CD4-positive, alpha-beta T cell treated with Interleukin-12 subunit alpha and Interleukin-12 subunit beta, for 1 hour (primary cell): ENCODE measurements around the gene L2HGDH.

Source experiments
- DNase-seq: peaks from one replicate; pipeline ENCODE4 v3.0.0-alpha.2; 2020

The L2HGDH gene

GRCh38 chr14:50270932-50271331 is 41.1 kb downstream of the L2HGDH start:
- no peak for DNase-seq

GRCh38 chr14:50265029-50265428 is 47.0 kb downstream of the L2HGDH start:
- no peak for DNase-seq

- no peak for DNase-seq
Observed at GRCh38 chr14:50263321-50263720, 48.7 kb downstream of the L2HGDH start.

- DNase-seq, result no peak
Observed at GRCh38 chr14:50262865-50263264, 49.2 kb downstream of the L2HGDH start.

- peak; percentile 50 for DNase-seq
Observed at GRCh38 chr14:50260511-50260910, 51.5 kb downstream of the L2HGDH start.

- no peak for DNase-seq
Observed at GRCh38 chr14:50260072-50260471, 52.0 kb downstream of the L2HGDH start.

GRCh38 chr14:50257732-50258131 is 54.3 kb downstream of the L2HGDH start:
- no peak for DNase-seq

GRCh38 chr14:50254248-50254647 is 57.8 kb downstream of the L2HGDH start:
- DNase-seq, result no peak

- no peak for DNase-seq
Observed at GRCh38 chr14:50249136-50249775, 62.8 kb downstream of the L2HGDH start.

GRCh38 chr14:50247245-50247644 is 64.8 kb downstream of the L2HGDH start:
- no peak for DNase-seq

GRCh38 chr14:50242566-50243310 is 69.3 kb downstream of the L2HGDH start:
- DNase-seq, result no peak

- no peak for DNase-seq
Observed at GRCh38 chr14:50242096-50242495, 69.9 kb downstream of the L2HGDH start.

- DNase-seq, result no peak
Observed at GRCh38 chr14:50237427-50237826, 74.6 kb downstream of the L2HGDH start.

GRCh38 chr14:50233951-50234250 is 78.1 kb downstream of the L2HGDH start:
- DNase-seq, result no peak

GRCh38 chr14:50233166-50233950 is 78.7 kb downstream of the L2HGDH start:
- DNase-seq, result peak; percentile 27

- peak; percentile 9 for DNase-seq
Observed at GRCh38 chr14:50232276-50232642, 79.8 kb downstream of the L2HGDH start.

GRCh38 chr14:50231475-50232275 is 80.4 kb downstream of the L2HGDH start, which contains the start of gene SOS2:
Gene SOS2, minus strand, starts transcription at chr14:50231578. Its CDS starts 295 bp downstream, at chr14:50231283.
- peak; percentile 87 for DNase-seq

GRCh38 chr14:50230701-50231474 is 81.1 kb downstream of the L2HGDH start:
- DNase-seq, result peak; percentile 49

GRCh38 chr14:50230401-50230700 is 81.7 kb downstream of the L2HGDH start:
- DNase-seq, result no peak

GRCh38 chr14:50229681-50230080 is 82.3 kb downstream of the L2HGDH start:
- peak; percentile 5 for DNase-seq

GRCh38 chr14:50228313-50228712 is 83.7 kb downstream of the L2HGDH start:
- DNase-seq, result no peak

GRCh38 chr14:50225974-50226297 is 86.1 kb downstream of the L2HGDH start:
- DNase-seq, result no peak
